OCI-LY1 (cell line): ENCODE measurements around the gene LRRC32.

Experiments used
- H2AFZ ChIP-seq: fragments of 200-600 bp; sonication (generic), shearing (Covaris generic); 2 replicates; pipeline ENCODE4 v1.6.0; 2014; ENCODE audit warnings: antibody characterized with exemption, mild to moderate bottlenecking, low read length
- H3F3A ChIP-seq: fragments of 200-600 bp; sonication (generic), shearing (Covaris generic); 2 replicates; pipeline ENCODE4 v1.6.0; 2014; ENCODE audit warnings: mild to moderate bottlenecking, antibody characterized with exemption, low read length, moderate library complexity; ENCODE audit not compliant: insufficient read depth
- H3K27ac ChIP-seq: fragments of 200-600 bp; sonication (generic); 2 replicates; pipeline ENCODE4 v1.5.1; 2014; ENCODE audit warnings: low read length, mixed run types, mild to moderate bottlenecking, low read depth; ENCODE audit not compliant: poor library complexity, severe bottlenecking
- H3K27me3 ChIP-seq: fragments of 200-600 bp; sonication (generic); 2 replicates; pipeline ENCODE4 v1.6.0; 2014; ENCODE audit warnings: antibody characterized with exemption, mild to moderate bottlenecking, low read length, moderate library complexity; ENCODE audit not compliant: insufficient read depth
- H3K36me3 ChIP-seq: fragments of 200-600 bp; sonication (generic); 2 replicates; pipeline ENCODE4 v1.6.1; 2014; ENCODE audit warnings: mild to moderate bottlenecking, antibody characterized with exemption, low read length, moderate library complexity, mixed read lengths; ENCODE audit not compliant: insufficient read depth
- H3K4me1 ChIP-seq: fragments of 200-600 bp; sonication (generic); 2 replicates; pipeline ENCODE4 v1.5.1; 2014; ENCODE audit warnings: mild to moderate bottlenecking, low read length, moderate library complexity; ENCODE audit not compliant: insufficient read depth, severe bottlenecking
- H3K4me2 ChIP-seq: fragments of 200-600 bp; sonication (generic), shearing (Covaris generic); 2 replicates; pipeline ENCODE4 v1.6.1; 2014; ENCODE audit warnings: low read length
- H3K4me3 ChIP-seq: fragments of 200-600 bp; sonication (generic); 2 replicates; pipeline ENCODE4 v1.5.1; 2014; ENCODE audit warnings: low read length, low read depth, mild to moderate bottlenecking, mixed read lengths; ENCODE audit not compliant: poor library complexity, severe bottlenecking
- H3K79me2 ChIP-seq: fragments of 200-600 bp; shearing (Covaris generic); 2 replicates; pipeline ENCODE4 v1.6.1; 2016; ENCODE audit warnings: mixed run types, low read length, mixed read lengths; ENCODE audit not compliant: insufficient read depth
- H3K9ac ChIP-seq: fragments of 200-600 bp; sonication (generic), shearing (Covaris generic); 2 replicates; pipeline ENCODE4 v1.6.1; 2014; ENCODE audit warnings: mild to moderate bottlenecking, low read length, mixed read lengths
- H3K9me2 ChIP-seq: fragments of 200-600 bp; sonication (generic), shearing (Covaris generic); 2 replicates; pipeline ENCODE4 v1.6.1; 2014; ENCODE audit warnings: low read depth, mild to moderate bottlenecking, low read length, mixed read lengths
- H3K9me3 ChIP-seq: fragments of 200-600 bp; shearing (Covaris generic); 2 replicates; pipeline ENCODE4 v1.6.1; 2014; ENCODE audit warnings: low read length, mixed read lengths
- H4K20me1 ChIP-seq: fragments of 200-600 bp; sonication (generic), shearing (Covaris generic); 2 replicates; pipeline ENCODE4 v1.6.0; 2016; ENCODE audit warnings: mild to moderate bottlenecking, low read length; ENCODE audit not compliant: insufficient read depth
- CTCF ChIP-seq: fragments of 200-600 bp; sonication (generic), shearing (Covaris generic); IDR thresholded peaks from 2 replicates; pipeline ENCODE4 v1.5.1; 2017; ENCODE audit warnings: mild to moderate bottlenecking, antibody characterized with exemption, low read length, moderate library complexity, mixed read lengths
- EZH2 ChIP-seq: fragments of 200-600 bp; sonication (generic), shearing (Covaris generic); IDR thresholded peaks from 2 replicates; pipeline ENCODE4 v1.8.0; 2017; ENCODE audit warnings: borderline replicate concordance, mixed run types, mild to moderate bottlenecking, antibody characterized with exemption, low read length, moderate library complexity, mixed read lengths

LRRC32 gene

GRCh38 chr11:76642341-76642740 is 28.2 kb downstream of the LRRC32 start:
- no peaks in the 10 kb centered on the region for H3K9me2 ChIP-seq
- no peaks in the 10 kb centered on the region for H4K20me1 ChIP-seq
- H3K4me1 ChIP-seq = peaks cover 37% of the 10 kb centered on the region
- no peaks in the 10 kb centered on the region; the same call in 1 of the 2 replicates for H3K36me3 ChIP-seq
- H3K4me3 ChIP-seq = no peak overlapping the region
- peaks cover 6% of the 10 kb centered on the region; the same call in 1 of the 2 replicates for H3K27me3 ChIP-seq
- no peaks in the 10 kb centered on the region for H3K79me2 ChIP-seq
- no peak overlapping the region for H2AFZ ChIP-seq
- no peak overlapping the region for H3K9ac ChIP-seq
- peak overlapping the region; percentile 0; the same call in 1 of the 2 replicates for H3K4me2 ChIP-seq
- H3K9me3 ChIP-seq = peaks cover 8% of the 10 kb centered on the region; the same call in 1 of the 2 replicates
- no peaks in the 10 kb centered on the region for H3F3A ChIP-seq
- TF ChIP-seq EZH2 (no peak), CTCF (no peak)
- no peak overlapping the region for H3K27ac ChIP-seq

DNA sequence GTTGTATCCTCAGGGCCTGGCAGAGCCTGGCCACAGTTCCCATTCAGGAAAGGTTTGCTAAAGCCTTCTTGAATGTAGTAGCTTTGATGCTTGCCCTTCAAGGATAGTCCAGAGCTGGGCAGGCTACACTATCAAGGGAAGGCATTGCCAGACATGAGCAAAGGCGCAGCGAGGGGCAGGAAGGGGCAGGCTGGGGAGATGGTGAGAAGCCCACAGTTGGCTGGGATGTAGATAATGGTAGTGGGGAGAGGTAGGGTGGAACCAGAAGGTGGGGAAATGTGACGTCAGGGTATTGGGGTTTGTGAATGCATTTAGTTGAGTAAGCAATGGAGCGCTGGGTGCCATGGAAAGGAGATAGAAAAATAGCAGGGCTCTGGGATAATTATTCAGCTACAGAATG is 28.6 kb downstream of the LRRC32 start:
- Histone ChIP-seq H3K4me3 (no peak overlapping the region), H3K9me3 (peaks cover 4% of the 10 kb centered on the region; the same call in 1 of the 2 replicates), H3K79me2 (no peaks in the 10 kb centered on the region), H3K9ac (no peak overlapping the region), H3K27me3 (peaks cover 6% of the 10 kb centered on the region; the same call in 1 of the 2 replicates), H3K9me2 (no peaks in the 10 kb centered on the region), H2AFZ (no peak overlapping the region), H3K27ac (no peak overlapping the region), H3F3A (no peaks in the 10 kb centered on the region), H3K4me1 (peaks cover 41% of the 10 kb centered on the region), H4K20me1 (no peaks in the 10 kb centered on the region), H3K36me3 (no peaks in the 10 kb centered on the region; the same call in 1 of the 2 replicates), H3K4me2 (peak overlapping the region; percentile 0; the same call in 1 of the 2 replicates)
- TF ChIP-seq EZH2 (no peak), CTCF (no peak)

GRCh38 chr11:76640501-76640900 is 30.0 kb downstream of the LRRC32 start:
- Histone ChIP-seq H3K27me3 (peaks cover 6% of the 10 kb centered on the region; the same call in 1 of the 2 replicates), H4K20me1 (no peaks in the 10 kb centered on the region), H2AFZ (no peak overlapping the region), H3K9me3 (no peaks in the 10 kb centered on the region), H3K4me2 (no peak overlapping the region), H3K36me3 (no peaks in the 10 kb centered on the region), H3K4me1 (peaks cover 52% of the 10 kb centered on the region), H3K4me3 (no peak overlapping the region), H3K27ac (no peak overlapping the region), H3F3A (no peaks in the 10 kb centered on the region), H3K9ac (no peak overlapping the region), H3K79me2 (no peaks in the 10 kb centered on the region), H3K9me2 (no peaks in the 10 kb centered on the region)
- TF ChIP-seq EZH2 (no peak), CTCF (no peak)
